ENCODE results near the gene MACROD2. TPM values are rescaled to one million over a fixed set of nuclear protein-coding genes. Genes with fewer than 3 reads are reported as not detected.

Gene MACROD2
- total RNA-seq, 4 donors from 2014 or later: 2.9 to 11.3 (median 8.0) TPM

- TF ChIP-seq, protein P1, sequence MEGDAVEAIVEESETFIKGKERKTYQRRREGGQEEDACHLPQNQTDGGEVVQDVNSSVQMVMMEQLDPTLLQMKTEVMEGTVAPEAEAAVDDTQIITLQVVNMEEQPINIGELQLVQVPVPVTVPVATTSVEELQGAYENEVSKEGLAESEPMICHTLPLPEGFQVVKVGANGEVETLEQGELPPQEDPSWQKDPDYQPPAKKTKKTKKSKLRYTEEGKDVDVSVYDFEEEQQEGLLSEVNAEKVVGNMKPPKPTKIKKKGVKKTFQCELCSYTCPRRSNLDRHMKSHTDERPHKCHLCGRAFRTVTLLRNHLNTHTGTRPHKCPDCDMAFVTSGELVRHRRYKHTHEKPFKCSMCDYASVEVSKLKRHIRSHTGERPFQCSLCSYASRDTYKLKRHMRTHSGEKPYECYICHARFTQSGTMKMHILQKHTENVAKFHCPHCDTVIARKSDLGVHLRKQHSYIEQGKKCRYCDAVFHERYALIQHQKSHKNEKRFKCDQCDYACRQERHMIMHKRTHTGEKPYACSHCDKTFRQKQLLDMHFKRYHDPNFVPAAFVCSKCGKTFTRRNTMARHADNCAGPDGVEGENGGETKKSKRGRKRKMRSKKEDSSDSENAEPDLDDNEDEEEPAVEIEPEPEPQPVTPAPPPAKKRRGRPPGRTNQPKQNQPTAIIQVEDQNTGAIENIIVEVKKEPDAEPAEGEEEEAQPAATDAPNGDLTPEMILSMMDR (IDR thresholded peaks at IDR 0.05; ENCODE audit: low read depth): no peak
Measured at GRCh38 chr20:14488756-14489479, 493.6 kb downstream of the MACROD2 start.

DNA sequence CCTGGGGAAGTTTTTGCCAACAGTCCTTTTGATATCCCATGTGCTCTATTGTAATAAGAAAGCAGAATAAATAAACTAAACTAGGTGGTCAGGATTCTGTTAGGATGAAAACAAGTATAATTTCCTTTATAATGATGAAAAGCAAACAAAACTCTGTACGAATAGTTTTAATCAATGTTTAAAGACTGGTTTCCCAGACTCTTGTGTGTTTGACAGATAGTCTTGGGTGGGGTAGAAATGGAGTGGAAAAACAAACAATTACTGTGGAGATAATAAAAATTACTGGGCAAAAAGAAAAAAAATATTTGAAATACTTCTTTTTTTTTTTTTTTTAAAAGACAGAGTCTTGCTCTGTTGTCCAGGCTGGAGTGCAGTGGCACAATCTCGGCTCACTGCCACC is 494.2 kb downstream of the MACROD2 start:
- TF ChIP-seq, protein P1 (IDR thresholded peaks at IDR 0.05; ENCODE audit: low read depth): no peak

DNA sequence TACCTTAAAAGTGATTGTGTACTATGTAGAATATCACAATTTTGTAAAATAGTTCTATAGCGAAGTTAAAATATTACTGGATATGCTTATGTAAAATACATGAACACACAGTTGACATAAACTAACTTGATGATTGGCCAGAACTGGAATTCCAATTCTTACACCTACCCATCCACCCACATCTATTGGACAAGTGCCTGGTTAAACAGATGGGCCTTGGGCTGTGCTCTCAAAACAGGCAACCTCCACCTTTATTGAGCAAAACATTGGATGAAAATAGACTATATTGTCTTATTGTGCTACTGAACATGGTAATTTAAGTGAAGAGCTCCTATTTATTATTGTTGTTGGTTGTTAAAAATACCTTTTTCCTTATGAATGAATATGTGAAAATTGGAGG is 496.1 kb downstream of the MACROD2 start:
- TF ChIP-seq, protein P1 (IDR thresholded peaks at IDR 0.05; ENCODE audit: low read depth): no peak

- TF ChIP-seq, protein P1 (IDR thresholded peaks at IDR 0.05; ENCODE audit: low read depth): no peak
Measured at GRCh38 chr20:14493408-14493807, 498.1 kb downstream of the MACROD2 start.

DNA sequence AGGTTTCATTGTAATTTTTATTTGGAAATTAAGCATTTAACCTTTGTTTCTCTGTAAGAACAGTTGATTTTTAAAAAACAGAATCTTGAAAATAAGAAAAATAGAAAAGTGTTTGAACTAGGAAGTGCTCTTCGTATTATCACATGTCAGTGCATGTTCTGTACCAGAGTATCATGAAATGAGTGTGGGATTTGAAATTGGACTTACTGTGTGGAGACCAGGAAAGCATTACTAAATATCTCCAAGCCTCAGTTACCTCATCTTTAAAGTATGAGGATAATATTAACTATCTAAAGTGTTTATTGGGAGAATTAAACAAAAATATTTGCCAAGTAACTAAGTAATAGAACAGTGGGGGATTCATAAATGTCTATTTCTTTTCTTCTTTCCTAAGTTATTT is 499.0 kb downstream of the MACROD2 start:
- TF ChIP-seq, protein P1 (IDR thresholded peaks at IDR 0.05; ENCODE audit: low read depth): no peak

- TF ChIP-seq, protein P1 (IDR thresholded peaks at IDR 0.05; ENCODE audit: low read depth): no peak
Measured at GRCh38 chr20:14495066-14495465, 499.8 kb downstream of the MACROD2 start.

DNA sequence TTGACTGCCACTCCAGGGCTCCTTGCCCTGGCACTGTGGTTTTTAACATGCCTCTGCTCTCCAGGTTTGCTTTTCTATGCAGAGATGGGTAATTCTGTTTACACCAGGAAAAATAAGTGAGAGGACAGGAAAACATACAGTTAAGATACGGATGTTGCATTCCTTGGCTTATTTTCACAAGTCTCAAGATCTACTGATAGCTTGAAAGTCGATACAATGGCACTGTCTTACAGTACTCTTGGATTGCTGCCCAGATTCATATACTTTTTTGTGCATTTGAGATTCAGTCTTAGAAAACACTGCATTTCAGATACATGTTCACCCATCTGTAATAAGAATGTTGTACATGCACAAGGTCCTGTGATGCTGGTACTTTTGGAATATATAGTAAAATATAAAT is 501.7 kb downstream of the MACROD2 start:
- TF ChIP-seq, protein P1 (IDR thresholded peaks at IDR 0.05; ENCODE audit: low read depth): no peak

Data from subcutaneous adipose tissue (tissue), 4 donors.